PC-3 (cell line): Measurements from ENCODE around the gene ERBB4.

Source experiments
- EZH2phosphoT487 ChIP-seq: fragments of 300-600 bp; sonication (generic); IDR thresholded peaks from 2 replicates; pipeline ENCODE4 v1.6.1; 2018; ENCODE audit warnings: mild to moderate bottlenecking, antibody characterized with exemption, low read length, borderline replicate concordance
- TF ChIP-seq, protein P1 (sequence below): fragments of 300-600 bp; sonication (generic); conservative IDR thresholded peaks from 2 replicates; pipeline ENCODE4 v1.5.1; 2017; ENCODE audit warnings: antibody characterized with exemption, low read depth, mild to moderate bottlenecking, low read length

DNA sequence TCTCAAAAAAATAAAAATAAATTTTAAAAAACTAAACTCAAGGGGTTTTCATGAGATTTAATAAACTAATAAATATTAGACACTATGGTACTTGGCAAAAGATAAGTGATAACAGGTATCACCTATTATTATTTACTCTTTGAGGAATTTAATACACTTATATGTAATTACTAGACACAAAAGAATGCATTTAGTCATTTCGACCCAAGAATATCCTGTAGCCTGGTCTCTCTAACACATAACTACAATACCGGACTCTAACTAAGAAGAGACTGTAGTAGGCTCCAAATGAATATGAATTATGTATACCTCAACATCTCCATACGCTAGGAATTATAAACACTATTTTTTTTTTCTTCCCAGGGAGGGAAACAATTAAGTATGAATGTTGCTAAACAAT is 1131.5 kb downstream of the ERBB4 start:
- TF ChIP-seq, protein P1, sequence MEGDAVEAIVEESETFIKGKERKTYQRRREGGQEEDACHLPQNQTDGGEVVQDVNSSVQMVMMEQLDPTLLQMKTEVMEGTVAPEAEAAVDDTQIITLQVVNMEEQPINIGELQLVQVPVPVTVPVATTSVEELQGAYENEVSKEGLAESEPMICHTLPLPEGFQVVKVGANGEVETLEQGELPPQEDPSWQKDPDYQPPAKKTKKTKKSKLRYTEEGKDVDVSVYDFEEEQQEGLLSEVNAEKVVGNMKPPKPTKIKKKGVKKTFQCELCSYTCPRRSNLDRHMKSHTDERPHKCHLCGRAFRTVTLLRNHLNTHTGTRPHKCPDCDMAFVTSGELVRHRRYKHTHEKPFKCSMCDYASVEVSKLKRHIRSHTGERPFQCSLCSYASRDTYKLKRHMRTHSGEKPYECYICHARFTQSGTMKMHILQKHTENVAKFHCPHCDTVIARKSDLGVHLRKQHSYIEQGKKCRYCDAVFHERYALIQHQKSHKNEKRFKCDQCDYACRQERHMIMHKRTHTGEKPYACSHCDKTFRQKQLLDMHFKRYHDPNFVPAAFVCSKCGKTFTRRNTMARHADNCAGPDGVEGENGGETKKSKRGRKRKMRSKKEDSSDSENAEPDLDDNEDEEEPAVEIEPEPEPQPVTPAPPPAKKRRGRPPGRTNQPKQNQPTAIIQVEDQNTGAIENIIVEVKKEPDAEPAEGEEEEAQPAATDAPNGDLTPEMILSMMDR, result no peak
- no peak for TF ChIP-seq EZH2phosphoT487
